SU-DHL-6 (cell line): ENCODE measurements around the gene POU2F3.

Experiments
- CTCF ChIP-seq: fragments of 200-600 bp; sonication (generic); IDR thresholded peaks from one replicate; pipeline ENCODE4 v1.5.1; 2017; ENCODE audit warnings: antibody characterized with exemption, mild to moderate bottlenecking, low read length, moderate library complexity; ENCODE audit not compliant: insufficient read depth, poor library complexity, severe bottlenecking
- EZH2phosphoT487 ChIP-seq: fragments of 200-600 bp; sonication (generic), shearing (Covaris generic); conservative IDR thresholded peaks from 2 replicates; pipeline ENCODE4 v1.6.1; 2018; ENCODE audit warnings: mild to moderate bottlenecking, antibody characterized with exemption, low read length, moderate library complexity, mixed read lengths

GRCh38 chr11:120261931-120262330 lies 22.0 kb downstream of the POU2F3 start:
- no peak for TF ChIP-seq EZH2phosphoT487
- TF ChIP-seq CTCF: no peak
